HG02938 (cell line): ENCODE measurements around the gene PIGW.

Experiments used
- ATAC-seq: cut with Tn5 transposase; IDR thresholded peaks from one replicate; pipeline ENCODE4 v1.9.1; 2021; ENCODE audit warnings: mild to moderate bottlenecking, moderate library complexity; ENCODE audit not compliant: unreplicated experiment

PIGW gene, protein sequence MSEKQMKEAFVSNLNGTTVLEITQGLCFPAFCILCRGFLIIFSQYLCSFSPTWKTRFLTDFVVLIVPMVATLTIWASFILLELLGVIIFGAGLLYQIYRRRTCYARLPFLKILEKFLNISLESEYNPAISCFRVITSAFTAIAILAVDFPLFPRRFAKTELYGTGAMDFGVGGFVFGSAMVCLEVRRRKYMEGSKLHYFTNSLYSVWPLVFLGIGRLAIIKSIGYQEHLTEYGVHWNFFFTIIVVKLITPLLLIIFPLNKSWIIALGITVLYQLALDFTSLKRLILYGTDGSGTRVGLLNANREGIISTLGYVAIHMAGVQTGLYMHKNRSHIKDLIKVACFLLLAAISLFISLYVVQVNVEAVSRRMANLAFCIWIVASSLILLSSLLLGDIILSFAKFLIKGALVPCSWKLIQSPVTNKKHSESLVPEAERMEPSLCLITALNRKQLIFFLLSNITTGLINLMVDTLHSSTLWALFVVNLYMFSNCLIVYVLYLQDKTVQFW

DNA sequence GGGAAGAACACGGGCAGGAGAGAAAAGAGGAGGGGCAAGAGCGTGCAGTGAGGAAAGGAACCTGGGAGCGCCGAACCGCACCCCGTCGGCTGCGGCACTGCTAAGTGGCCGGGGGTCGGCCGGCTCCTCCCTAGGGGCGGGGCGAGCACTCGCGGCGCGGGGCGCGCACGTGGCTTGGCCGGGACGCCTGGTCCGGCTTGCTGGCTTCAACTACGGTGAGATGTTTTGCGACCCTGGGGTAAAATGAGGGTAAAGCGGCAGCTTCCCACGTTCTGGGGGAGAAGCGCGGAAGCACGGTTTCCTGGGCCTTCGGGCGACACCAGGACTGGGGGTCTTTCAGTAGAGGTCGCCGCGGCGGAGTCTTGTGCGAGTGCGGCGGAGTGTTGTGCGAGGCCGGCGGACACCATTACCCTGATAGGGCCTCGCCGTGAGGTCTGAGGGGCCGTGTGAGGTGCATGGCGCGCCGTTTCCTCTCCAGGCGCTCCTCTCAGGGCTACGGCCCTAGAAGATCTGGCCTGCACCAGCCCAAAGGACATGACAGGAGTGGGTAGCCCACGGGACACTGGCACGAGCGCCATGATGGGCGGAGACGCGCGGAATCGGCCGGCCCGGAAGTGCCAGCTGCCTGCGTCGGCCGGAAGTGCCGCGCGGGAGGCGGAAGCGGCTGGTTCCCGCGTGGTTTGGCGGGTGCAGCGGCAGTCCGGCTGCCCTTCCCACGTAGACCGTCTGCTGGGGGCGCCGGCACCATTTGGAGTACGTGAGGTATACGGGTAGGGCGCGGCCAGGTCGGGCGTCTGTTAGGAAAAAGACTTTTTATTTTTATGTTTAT lies at the start of gene PIGW, which contains the start of gene MYO19:
Gene PIGW (plus strand): TSS at position 148 of the 829 bp plus-strand sequence. CDS start 2,115 bp downstream, outside the sequence.
Gene MYO19 (minus strand): TSS at position 29 of the 829 bp plus-strand sequence. CDS start 2,330 bp downstream, outside the sequence.
- ATAC-seq: peak; percentile 65

DNA sequence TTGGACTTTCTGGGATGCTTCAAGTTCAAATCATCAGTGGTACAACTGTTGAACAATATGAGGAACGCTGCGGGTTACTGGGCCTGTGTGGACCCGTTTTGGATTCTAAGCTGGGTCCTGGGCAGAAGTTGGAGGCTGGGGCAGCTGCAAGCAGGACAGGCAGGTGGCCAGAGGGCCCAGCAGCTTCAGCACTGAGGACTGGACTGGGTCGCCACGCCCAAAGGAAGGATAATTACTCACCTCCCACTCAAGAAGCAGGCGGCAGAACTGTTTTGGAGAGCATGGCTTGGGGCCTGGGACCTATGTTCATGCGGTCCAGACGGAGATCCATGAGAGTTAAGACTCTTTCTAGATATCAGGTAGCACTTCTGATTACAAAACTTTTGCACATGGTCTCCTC lies 49.8 kb upstream of the PIGW start:
- ATAC-seq: no peak

DNA sequence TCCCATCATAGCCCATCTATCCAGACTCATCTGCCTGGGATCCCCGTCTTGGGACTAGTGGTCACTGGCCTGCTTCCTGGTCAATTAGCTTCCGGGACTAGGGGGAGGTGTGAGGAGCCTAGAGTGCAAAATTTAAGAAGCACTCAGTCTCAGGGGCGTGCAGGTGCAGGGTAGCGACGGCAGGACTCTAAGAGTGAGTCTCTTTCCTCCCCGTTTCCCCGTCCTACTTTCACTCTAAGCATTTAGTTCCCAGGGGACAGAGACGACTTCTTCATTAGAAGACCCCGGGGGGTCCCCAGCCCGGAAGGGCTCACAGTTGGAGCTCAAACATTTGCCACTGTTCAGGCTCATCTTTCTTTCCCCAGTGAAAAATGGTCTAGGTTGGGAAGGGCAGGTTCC lies 49.0 kb upstream of the PIGW start:
- ATAC-seq: no peak

DNA sequence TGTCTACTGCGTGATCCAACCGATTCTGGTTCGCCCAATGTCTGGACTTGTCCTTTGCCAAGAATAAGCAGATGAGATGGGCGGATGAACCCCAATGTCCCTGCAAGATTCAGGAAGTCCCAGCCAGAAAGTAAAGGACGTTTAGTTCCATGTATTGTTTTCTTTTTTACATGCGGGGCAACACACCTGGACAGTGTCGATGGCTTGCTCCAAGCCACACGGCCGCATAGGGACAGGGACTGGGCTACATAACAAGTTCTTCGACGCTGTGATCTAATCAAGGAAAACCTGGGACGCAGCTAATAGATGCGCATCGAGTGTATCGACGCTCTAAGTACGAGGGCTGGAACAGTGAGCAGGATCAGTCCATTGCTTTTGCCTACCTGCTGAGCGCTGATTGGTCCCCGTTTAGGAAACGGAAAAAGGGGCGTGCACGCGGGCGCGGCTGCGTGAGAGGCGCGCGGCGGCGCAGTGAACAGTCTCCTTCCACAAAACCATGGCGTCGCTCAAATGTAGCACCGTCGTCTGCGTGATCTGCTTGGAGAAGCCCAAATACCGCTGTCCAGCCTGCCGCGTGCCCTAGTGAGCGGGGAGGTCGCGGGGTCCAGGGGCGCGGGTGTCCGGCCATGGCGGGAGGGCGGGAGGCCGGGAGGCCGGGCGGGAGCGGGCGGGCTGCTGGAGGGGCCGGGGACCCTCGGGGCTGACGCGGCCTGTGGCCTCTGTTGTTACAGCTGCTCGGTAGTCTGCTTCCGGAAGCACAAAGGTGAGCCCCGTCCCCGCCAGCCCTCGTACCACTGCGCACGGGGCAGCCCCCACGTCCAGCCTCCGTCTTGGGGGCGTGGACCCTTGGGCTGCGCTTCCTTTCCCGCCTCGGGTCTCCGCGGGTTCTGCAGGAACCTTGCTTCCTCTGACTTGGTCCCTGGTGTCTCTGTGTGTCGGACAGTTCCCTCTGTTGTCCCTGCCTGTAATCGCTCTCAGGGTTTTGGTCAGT lies 48.3 kb upstream of the PIGW start, which contains the start of gene ZNHIT3:
Gene ZNHIT3 (plus strand): TSS at position 478 of the 991 bp plus-strand sequence. CDS start 19 bp downstream, at position 497.
- peak; percentile 92 for ATAC-seq

DNA sequence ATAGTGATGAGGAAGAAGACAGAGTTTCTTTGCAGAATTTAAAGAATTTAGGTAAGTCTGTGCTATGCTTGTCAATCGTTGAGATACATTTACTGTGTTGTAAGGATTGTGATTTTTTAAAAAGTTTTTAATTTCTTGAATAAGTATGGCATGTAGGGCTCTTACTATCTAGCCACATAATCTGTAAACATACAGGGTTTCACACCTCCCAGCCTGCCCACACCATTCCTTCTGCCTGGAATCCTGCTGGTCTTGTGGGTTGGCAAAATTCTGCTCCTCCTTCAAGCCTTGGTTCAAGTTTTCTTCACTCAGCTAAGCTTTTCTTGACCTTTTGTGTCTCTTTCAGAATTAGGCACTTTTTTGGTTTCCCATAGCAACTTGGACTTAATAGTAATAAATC lies 40.8 kb upstream of the PIGW start:
- no peak for ATAC-seq

DNA sequence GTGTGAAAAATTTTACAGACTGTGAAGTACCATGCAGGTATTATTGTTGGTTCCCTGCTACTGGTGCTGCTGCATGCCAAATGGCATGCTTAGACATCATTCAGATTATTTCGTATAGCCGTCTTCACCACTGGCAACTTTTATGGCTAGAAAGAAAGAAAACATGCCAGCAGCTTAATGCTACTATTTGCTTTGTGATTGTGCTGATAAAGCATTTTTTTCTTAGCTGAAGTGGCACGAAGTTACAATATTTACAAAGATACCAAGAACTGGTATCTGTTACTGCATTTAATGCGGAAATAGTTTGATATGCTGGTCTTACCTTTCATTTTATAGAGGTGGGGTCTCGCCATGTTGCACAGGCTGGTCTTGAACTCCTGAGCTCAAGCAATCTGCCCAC lies 40.1 kb upstream of the PIGW start:
- ATAC-seq: no peak

DNA sequence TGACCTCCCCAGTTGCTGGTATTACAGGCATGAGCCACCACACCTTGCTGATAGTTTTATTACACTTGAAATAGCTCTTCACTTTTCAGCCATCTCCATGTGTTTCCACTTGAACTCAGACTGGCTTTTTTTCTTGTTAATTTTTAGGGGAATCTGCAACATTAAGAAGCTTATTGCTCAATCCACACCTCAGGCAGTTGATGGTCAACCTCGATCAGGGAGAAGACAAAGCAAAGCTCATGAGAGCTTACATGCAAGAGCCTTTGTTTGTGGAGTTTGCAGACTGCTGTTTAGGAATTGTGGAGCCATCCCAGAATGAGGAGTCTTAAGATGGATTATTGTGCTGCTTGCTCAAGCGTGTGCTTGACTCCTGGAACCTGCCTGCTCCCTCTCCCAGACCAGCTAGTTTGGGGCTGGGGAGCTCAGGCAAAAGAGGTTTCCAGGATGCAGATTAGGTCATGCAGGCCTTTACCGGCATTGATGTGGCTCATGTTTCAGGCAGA lies 39.7 kb upstream of the PIGW start:
- no peak for ATAC-seq

DNA sequence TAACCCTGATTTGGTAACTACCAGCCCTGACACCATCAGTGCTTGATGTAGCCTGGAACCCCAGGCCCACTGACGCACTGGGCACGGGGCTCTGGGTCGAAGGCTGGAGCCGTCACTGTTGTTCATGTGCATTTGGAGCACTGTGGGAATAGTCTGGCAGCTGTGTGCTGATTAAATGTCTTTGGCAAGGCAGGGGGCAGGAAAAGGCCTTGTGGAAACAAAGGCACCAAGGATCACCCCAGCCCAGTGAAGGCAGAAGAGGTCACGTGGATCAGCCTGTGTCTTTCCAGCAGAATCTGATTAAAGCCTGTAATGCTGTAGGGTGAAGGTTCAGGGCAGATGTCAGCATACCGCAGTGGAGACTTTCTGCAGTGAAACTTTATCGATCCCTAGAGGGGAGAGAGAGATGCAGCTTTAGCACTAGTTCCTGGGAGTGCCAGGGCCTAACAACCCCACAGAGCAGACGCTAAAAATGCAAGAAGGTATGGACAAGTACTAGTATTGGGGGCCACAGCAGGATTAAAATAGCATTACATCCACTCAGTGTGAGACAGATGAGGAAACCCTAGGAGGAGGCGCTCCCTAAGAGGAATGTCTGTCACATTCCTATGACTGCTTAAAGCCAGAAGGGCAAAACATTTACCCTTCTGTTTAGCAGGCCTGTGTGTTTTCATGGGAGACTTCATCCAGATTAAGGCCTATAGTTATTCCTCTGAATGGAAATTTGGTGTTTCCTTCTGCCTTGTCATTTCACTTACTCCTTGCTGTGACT lies 38.6 kb upstream of the PIGW start:
- no peak for ATAC-seq

DNA sequence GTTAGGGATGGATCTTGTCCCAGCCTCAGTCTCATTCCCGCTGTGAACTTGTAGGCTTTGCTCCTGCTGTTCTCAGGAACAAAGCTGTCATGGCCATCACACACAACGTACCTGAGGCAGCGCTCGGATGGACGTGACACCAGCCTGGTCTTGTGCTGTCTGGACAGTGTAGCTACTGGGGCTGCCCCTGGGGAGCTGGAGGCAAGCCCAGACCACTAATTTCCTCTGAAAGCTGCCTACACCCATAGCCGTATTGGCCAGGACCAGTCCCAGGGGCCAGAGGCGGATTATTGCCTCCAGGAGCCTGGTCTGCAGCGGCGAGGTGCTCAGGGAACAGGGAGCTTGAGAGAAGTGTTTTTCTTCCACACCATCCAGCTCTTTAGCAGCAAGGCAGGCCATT lies 36.6 kb upstream of the PIGW start:
- no peak for ATAC-seq

DNA sequence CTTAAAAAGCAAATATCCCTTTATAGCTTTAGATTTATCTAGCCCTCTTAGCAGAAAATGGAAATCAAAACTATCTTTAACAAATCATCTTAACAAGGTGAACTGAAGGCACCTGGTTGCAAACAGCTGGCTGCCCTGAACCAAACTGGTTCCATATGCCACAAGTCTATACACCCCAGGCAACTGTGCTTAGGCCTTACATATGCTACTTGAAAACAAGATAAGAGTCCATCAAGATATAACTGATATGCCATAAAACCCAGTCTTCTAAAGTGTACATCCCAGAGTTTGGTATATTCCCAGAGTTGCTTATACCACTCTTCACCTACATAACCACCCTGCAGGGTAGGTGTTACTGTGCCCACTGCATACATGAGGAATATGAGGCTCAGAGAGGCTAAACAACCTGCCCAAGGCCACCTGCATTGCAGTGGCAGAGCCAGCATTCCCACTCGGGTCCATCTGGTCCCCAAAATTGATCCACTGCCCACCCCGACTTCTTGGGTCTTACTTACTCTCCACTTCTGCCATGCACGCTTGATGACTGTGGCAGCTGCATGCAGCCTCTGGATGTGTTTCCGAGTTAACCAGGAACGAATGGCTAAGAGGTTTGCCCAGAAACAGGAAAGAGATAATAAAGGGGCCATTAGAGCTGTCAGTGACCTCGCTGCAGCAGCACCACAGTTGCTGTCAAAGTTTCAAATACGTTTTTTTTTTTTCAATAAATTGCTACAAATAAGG lies 36.1 kb upstream of the PIGW start:
- no peak for ATAC-seq

DNA sequence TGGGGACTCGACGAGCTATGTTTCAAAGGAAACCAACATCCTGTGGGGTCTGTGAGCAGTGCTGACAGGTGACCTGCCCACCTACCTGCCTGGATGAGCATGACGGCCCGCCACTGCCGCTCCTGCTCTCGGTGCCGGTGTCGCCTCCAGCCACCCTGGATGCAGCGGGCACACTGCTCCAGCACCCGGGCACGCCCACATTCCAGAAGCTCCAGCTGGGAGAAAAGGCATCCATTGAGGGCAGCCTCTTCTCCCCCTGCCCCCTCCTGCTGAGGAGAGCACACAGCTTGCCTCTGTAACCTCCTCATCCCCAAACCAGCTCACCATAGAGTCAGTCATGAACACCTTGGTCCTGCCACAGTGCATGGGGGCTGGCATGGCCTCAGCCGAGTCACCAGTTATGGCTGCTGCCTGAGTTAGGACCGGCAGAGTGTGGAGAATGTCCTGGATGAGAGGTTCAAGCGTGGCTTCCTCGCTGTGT lies 34.0 kb upstream of the PIGW start:
- no peak for ATAC-seq

DNA sequence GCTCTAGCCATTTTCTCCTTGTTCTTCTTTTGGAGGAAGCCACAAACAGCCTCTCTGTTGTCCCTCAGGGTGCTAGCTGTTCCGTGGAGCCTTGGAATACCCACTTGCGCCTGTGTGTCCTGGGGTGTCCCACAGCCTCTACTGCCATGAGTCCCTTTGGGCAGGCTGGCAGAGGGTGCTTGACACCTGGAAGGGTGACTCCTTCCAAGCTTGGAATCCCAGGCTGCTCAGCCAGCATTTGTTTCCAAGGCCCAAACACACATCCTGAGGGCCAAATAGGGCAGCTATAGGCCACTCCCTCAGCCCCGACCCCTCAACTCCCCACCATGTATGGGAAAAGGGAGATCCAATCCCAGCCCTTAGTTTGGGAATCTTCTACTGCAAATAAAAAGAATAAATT lies 33.4 kb upstream of the PIGW start:
- ATAC-seq: no peak

DNA sequence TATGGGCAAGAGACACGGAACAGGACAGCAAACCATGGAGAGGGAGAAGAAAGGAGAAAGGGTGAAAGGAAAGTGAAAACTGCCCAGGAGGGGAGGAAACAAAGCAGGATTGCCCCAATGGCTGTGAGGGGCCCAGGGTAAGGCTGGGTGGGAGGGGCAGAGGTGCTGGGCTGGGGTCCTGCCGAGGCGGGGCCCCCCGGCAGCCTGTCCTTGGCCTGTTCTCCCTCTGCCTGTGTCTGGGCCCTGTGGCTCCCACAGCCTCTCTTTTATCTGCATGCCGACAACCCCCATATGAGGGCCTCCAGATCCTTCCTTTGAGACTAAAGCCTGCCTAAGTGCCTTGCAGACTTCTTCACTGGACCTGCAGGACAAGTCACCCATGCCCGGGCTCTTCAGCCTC lies 32.8 kb upstream of the PIGW start:
- no peak for ATAC-seq

DNA sequence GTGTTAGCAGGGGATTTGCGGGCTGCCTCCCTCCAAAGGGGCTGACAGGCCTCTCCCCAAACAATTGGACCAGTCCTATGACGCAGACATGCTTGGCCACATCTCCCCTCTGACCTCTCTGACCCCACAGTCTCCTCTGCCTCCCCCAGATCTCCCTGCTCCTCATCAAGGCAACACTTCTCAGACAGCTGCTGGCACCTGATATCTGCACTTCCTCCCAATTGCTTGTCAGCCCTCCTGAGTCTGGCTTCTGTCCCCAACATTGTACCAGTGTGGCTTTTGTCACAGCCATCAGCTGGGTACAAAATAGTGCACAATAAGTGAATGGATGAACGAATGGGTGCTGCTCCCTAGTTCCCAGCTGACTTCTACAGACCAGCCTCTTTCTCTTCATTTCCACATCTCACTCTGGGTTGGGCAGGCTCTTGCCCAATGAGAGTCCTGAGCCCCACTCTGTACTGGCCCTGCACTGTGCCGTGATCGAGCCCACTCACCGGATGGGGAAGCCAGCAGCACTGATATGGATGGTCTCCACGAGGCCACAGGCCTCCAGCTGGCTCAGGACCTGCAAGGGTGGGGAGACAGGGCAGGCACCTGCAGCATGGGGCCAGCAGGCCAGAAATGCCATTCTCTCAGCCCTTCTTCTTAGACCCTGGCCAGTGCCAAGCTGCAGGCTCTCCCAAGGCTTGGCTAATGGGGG lies 31.2 kb upstream of the PIGW start:
- no peak for ATAC-seq

DNA sequence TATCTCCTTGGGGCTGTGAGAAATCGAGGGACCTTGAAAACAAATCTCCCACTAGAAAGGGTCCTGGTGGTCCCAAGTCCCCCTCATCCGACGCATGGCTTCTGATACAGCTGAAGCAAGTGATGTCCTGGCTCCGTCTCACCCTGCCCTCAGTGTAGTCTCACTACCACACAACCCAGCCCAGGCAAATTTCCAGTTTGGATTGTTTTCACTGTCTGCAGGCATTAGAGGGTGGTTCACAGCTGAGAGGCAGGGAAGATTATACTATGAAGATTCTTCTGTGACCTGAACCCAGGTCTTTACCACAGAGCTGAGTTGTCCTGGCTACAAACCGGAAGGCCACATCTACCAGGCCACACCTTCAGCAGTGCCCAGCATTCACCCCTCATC lies 30.6 kb upstream of the PIGW start:
- ATAC-seq: no peak

DNA sequence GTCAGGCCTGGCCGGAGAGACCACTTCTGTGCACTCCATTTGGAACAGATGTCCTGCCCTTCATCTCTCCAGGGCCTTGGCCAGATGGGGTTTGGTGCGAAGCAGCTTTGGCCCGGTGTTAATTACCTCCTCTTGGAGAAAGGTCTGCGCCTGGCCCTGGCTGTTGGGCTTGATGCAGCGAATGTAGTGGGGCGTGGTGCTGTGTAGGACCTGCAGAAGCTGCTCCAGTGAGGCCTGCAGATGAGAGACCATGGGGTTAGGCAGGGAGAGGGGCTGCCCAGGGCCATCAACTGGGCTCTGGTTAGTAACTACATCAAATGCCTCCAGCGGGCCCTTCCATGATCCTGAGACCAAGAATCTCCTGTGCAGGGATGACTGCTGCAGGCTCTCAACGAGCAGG lies 29.6 kb upstream of the PIGW start:
- no peak for ATAC-seq

DNA sequence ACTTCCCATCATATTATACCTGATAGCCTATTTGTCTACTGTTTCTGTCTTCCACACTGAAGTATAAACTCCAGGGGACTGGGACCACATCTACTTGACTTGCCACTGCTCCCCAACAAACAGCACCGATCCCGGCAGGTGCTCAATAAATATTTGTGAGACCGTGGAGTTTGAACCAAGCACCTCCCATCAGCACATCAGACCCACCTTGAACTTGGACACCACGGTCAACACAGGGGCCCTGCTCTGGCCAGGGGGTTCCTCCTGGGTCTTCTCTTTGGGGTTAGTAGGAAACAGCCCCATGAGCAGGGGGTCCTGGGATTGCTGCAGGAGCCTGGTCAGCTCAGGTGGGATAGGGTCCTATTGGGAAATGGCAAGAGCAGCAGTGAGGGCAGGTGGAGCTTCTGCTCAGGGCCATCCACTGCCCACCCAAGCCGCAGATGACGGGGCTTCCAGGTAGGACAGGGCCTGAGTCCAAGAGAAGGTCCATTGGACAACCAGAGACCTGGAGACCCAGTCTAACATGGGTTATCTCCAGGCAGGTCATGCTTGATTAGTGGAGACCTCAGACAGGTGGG lies 28.4 kb upstream of the PIGW start:
- ATAC-seq: no peak

DNA sequence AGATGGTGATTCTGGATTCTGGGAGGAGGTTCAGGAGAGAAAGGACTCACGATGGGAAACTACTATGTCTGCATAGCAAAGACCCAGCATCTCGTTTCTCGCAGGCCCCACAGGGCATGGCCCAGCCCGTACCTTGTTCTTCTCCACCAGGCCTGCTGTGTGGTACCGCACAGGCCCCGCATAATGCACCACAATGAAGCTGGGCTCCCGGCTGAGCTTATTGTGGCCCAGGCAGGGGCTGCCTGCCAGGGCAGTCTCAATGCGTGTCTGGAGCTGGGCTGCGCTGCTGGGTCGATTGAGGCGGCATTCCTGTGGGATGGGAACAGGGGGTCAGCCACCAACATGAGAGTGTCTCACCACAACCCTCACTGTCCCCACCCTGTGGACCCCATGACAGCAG lies 28.0 kb upstream of the PIGW start:
- no peak for ATAC-seq
